UCSD-AML1 (cell line): ENCODE results near the gene MED9.

ENCODE experiments used
- DNase-seq: peaks from one replicate; lab custom pipeline; 2025; ENCODE audit not compliant: unreplicated experiment; lab: John Stamatoyannopoulos, UW

MED9 gene

DNA sequence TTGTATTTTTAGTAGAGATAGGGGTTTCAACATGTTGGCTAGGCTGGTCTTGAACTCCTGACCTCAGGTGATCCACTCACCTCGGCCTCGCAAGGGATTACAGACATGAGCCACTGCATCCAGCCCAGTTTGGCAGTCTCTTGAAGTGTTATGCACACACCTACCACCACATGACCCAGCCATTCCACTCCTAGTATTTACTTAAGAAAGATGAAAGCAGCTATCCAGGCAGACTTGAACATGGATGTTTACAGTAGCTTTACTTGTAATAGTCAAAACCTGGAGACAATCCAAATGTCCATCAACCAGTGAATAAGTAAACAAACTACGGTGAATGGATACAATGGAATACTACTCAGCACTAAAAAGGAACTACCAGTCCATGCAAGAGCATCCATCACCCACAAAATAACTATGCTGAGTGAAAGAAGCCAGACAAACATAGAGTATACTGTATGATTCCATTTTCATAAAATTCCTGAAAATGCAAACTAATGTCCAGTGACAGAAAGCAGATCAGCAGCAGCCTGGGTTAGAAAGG lies 57.2 kb downstream of the MED9 start:
- no peak for DNase-seq

DNA sequence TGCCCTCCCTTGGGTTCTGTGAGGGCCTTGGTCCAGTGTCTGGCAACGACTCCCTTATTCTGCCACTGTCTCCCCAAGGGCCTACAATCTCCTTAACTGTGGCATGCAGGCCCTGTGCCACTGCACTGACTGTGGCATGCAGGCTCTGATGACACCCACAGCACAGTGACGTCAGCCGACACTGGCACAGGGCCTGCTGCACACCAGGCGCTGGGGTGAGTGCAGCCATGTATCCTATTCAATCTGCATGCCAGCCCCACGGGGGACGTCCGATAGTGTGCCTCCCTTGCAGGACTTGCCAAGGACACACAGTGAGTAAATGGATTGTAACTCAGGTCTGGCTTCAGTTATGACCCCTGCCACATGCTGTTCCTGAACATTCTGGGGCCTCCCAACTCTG lies 59.2 kb downstream of the MED9 start:
- no peak for DNase-seq

DNA sequence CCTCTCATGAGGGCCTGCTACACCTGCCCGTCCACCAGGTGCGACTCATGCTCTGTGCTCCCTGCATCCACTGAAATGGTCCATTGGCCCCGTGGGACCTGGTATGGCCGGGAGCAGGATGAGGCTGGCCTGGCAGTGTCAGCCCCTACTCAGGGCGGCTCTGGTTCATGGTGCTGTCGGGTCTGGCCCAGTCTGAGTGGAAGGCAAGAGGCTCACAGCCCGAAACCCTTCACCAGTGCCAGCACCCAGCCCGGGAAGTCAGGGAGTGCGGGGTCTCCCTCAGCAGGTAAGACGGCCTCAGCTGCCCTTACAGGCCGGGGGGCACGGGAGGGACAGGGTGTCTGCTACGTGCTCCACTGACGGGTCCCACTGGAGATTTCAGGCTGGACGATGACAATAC lies 59.9 kb downstream of the MED9 start:
- no peak for DNase-seq

DNA sequence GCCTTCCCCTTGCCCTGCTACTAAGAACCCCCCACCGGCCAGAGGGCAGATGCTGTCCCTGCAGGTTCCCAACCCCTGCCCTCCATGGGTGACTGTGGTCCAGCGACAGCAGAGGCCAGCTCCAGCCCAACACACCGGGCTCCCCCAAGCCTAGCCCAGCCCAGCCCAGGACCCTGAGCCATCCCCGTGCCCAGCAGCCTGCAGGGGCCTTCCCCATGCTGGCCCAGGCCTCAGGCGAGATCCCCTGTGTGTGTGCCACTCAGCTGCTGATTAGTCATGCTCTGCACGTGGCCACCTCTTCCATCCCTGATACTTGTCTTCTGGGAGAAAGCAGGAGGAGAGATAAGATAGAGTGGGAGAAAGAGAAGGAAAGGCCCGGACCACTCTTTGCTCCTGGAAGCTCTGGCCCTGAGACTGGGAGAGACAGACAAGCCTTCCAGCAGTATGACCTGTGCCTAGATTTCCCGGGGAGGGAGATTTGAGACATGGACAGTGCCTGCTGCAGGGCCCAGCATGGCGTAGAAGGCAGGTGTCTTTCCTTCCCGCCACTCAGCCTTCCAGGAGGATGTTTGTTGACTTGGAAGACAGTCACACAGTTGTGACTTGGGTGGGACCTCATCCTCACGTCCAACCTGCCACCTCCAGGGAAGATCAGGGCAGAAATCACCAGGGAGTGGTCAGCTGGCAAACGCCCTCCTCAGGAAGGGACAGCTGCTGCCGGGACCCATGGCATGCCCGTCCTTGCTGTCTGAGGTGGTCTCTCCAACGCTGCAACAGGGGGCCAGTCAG lies 60.7 kb downstream of the MED9 start:
- no peak for DNase-seq

DNA sequence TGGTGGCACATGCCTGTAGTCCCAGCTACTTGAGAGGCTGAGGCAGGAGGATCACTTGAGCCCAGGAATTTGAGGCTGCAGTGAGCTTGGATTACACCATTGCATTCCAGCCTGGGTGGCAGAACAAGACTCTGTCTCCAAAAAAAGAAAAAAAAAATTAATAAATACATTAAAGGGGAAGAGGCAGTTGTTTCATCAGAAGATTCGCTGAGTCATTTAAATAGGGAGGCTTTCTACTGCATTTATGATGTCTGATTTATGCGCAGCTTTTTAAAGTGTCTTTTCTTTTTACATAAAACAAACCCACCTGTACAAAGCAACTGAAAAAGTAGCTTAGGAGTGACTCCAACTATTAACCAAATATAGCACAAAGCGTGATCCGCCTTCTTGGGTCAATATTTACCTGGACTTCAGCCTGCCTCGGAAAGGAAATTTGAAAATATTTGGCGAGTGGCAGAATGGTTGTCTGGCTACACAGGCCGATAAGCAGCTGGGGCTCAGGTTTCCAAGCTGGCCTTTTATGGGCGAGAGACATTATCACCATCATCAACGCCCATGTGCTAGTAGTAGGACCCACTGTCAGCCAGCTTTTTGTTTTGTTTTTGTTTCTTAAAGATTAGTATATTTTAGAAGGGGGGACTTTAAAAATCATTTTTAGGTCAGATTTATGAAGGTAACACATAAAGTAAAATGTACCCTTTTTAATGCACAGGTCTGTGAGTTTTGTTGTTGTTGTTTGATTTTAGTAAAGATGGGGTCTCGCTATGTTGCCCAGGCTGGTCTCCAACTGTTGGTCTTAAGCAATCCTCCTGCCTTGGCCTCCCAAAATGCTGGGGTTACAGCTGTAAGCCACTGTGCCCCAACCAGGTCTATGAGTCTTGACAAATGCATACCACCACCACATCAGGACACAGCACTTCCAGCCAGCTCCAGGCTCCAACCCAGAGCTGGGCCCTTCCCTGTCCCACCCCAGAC lies 61.9 kb downstream of the MED9 start:
- no peak for DNase-seq

DNA sequence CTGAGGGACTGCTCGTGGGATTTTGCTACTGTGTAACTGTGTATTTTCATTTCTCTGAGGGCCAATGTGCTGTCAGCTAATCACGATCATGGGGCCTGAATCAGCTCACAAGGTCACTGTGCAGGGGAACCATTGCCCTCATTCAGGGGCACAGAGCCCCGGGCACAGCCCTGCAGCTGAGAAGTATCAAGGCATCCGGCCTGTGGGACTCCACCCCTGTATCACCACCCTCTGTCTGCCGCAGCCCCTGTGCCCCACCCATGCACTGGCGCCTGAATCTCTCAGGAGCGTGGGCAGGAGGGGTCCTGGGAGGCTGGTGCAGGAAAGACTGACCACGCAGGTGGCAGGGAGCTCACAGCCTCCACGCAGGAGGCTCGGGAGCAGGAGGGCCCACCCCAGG lies 62.8 kb downstream of the MED9 start:
- DNase-seq, result no peak

DNA sequence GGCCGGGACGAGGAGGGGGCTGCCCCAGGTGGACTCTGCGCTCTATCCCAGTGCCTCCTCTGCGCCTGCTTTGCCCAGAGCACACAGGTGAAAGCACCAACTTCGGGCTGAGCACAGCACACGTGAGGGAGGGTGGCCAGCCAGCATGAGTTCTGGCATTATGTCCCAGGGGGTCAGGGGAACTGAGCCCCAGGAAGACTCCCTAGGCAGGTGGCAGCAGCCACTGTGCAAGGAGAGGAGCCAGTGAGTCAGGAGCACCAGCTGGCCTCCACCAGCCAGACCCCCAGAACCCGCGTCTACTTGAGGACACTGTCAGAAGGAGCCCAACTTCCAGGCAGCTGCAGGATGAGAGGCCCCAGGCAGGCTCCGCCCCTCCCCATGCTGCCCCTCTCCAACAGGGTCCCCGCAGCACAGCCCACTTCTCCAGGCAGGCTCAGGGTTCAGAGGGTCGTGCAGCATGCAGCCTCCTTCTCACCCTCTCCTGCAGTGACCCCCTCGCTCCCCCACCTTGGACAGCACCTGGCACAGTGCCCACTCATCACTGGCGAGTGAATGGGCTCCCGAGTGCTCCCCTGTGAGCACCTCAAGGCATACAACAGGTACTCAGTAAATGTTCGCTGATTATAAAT lies 63.6 kb downstream of the MED9 start:
- DNase-seq, result no peak

DNA sequence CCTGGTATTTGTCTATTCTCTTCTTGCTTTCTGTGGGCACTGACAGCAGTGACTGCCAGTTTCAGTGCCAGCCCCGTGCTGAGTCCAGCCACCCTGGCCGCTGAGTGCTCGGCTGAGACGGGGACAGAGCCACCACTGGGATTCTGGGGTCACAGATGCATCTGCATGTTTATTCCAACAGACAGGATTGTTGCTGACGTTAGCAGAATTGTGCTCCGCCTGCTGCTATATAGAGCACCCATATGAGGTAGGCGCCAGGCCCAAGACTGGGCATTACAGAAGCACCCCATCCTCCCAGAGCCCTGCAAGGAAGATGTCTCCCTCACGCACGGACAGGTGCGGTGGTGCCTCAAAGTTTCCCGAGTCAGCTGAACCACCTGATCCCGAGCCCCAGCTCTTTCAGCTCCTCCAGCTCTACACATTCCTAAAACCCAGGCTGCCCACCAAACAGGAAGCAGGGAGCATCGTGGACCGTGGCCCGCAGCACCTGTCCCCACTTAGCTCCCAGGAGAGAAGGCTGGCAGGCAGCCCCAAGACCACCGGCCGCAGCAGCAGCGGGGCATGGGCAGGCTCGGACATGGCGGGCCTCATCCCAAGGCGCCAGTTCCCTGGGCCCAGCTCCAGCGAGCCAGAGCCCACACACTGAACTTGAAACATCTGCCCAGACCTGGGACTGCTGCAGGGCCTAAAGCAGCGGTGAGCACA lies 64.3 kb downstream of the MED9 start:
- DNase-seq, result no peak

DNA sequence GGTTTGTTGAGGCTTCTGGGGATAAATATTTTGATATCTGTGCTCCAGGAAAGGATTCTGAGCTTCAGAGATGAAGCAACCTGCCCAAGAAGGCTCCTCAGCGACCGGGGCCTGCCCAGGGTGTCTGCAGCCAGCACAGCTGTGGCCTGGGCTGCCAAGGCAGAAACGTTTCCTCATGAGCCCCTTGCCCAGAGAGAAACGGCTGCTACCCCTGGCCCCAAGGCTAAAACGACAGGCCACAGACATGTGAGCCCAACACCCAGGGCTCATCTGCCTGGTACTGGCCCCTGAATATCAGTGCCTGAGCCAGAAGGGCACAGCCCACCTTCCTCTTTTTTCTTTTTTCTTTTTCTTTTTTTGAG lies 64.8 kb downstream of the MED9 start:
- DNase-seq, result no peak
